ENCODE measurements around the gene KRT83. TPM values are rescaled to one million over a fixed set of nuclear protein-coding genes. Genes with fewer than 3 reads are reported as not detected.

KRT83 gene
- polyA plus RNA-seq, 1 donor (not counting 4 experiments of a cell fraction or from before 2014, with no cell fraction given), result not detected

DNA sequence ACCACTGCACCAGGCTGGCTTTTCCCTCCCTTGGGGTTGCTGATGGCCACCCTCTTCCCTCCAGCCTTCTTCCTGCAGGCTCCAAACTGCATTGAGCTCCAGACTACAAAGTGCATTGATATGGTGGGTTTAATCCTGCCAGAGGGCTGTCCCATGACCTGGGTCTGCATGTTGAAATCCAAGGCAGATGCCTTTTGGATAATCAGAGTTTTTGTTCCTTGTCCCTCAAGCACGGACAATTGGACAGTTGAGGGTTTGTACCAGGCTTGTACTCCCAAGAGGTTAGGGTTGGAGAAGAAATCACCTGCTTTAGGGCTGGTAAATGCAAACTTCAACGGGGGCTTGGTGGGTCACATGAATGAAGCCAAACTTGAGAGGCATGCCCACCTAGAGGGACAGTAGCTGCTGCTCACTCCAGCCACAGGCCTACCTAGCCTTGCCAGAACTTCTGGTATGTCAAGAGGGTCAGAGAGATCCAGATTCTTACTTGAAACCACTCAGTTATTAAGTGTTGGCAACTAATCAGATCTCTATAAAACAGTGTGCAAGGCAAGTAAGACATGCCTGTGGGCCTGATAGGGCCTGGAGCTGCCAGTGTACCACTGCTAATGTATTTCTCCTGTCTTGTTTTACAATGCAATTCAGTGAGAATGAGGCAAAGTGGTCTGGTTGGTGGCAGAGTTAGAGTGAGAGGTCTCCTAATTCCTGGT, 21.7 kb upstream of the KRT83 start:
- H3K27me3 ChIP-seq (ENCODE audit: control insufficient read depth, extremely low read depth, insufficient read depth, low read length), result peaks cover 3% of the 10 kb centered on the region
- dilution Hi-C loops (cut with MboI; ENCODE audit: extremely low pct_ligation_motif_present, low sequenced_read_pairs), result no loop called here
- DNase-seq (ENCODE audit: low read depth, low spot score), result no peak
- no peaks in the 10 kb centered on the region for H3K9me1 ChIP-seq (ENCODE audit: control insufficient read depth, extremely low read depth, insufficient read depth, low read length)
- H3K36me3 ChIP-seq (ENCODE audit: control insufficient read depth in 2 of 2, extremely low read depth in 1 of 2, insufficient read depth in 2 of 2, low read length in 2 of 2), result no peaks in the 10 kb centered on the region
- no peak overlapping the region for H3K4me2 ChIP-seq (ENCODE audit: control insufficient read depth, extremely low read depth, insufficient read depth, low read depth, low read length)
- H3K27ac ChIP-seq (ENCODE audit: control insufficient read depth, insufficient read depth, low read length), result no peak overlapping the region
- no peak overlapping the region for H3K4me3 ChIP-seq (ENCODE audit: control insufficient read depth in 2 of 3, extremely low read depth in 1 of 3, insufficient read depth in 2 of 3, low read depth in 1 of 3, low read length in 3 of 3)
- no peak overlapping the region for H3K9ac ChIP-seq (ENCODE audit: control insufficient read depth, extremely low read depth, insufficient read depth, low read length)
- H4K20me1 ChIP-seq (ENCODE audit: control insufficient read depth, extremely low read depth, insufficient read depth, low read length), result no peaks in the 10 kb centered on the region
- no peak overlapping the region for H2AFZ ChIP-seq (ENCODE audit: control insufficient read depth, low read length)
- FAIRE-seq, result no peak
- peaks cover 29% of the 10 kb centered on the region for H3K4me1 ChIP-seq (ENCODE audit: control insufficient read depth, extremely low read depth, insufficient read depth, low read length)
- no peaks in the 10 kb centered on the region for H3K79me2 ChIP-seq (ENCODE audit: control insufficient read depth, insufficient read depth, low read length)
- no peaks in the 10 kb centered on the region for H3K9me3 ChIP-seq (ENCODE audit: control insufficient read depth, low read depth, low read length)
- TF ChIP-seq, protein P1, sequence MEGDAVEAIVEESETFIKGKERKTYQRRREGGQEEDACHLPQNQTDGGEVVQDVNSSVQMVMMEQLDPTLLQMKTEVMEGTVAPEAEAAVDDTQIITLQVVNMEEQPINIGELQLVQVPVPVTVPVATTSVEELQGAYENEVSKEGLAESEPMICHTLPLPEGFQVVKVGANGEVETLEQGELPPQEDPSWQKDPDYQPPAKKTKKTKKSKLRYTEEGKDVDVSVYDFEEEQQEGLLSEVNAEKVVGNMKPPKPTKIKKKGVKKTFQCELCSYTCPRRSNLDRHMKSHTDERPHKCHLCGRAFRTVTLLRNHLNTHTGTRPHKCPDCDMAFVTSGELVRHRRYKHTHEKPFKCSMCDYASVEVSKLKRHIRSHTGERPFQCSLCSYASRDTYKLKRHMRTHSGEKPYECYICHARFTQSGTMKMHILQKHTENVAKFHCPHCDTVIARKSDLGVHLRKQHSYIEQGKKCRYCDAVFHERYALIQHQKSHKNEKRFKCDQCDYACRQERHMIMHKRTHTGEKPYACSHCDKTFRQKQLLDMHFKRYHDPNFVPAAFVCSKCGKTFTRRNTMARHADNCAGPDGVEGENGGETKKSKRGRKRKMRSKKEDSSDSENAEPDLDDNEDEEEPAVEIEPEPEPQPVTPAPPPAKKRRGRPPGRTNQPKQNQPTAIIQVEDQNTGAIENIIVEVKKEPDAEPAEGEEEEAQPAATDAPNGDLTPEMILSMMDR (optimal IDR thresholded peaks at IDR 0.05 in 1 of 3, IDR thresholded peaks at IDR 0.05 in 1 of 3, conservative IDR thresholded peaks at IDR 0.05 in 1 of 3; ENCODE audit: extremely low read depth in 1 of 3, insufficient read depth in 2 of 3, low read length in 3 of 3), result no peak
- TF ChIP-seq EZH2 (IDR thresholded peaks at IDR 0.05; ENCODE audit: low read length), result no peak

DNA sequence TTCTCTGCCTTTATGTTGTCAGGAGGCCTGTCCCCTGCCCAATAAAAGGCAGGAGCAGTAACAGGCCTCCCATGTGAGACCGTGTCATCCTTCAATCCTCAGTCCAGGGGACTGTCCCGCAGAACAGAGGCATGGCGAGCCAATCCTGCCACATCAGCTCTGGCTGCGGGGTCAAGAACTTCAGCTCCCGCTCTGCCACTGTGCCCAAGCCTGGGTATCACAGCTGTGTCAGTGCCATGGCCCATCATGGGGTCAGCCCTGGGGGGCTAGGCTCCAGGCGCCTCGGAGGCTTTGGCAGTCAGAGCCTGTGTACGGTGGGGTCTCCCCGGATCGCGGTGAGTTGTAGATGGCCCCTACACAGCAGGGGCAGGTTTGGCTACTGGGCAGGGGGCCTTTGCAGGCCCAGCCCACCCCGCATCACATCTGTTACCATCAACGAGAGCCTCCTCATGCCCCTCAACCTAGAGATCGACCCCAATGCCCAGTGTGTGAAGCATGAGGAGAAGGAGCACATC, 19.9 kb upstream of the KRT83 start:
- FAIRE-seq (no peak), DNase-seq (ENCODE audit: low read depth, low spot score) (no peak)
- TF ChIP-seq, protein P1 (optimal IDR thresholded peaks at IDR 0.05 in 1 of 3, IDR thresholded peaks at IDR 0.05 in 1 of 3, conservative IDR thresholded peaks at IDR 0.05 in 1 of 3; ENCODE audit: extremely low read depth in 1 of 3, insufficient read depth in 2 of 3, low read length in 3 of 3), result no peak
- H3K27ac ChIP-seq (ENCODE audit: control insufficient read depth, insufficient read depth, low read length), result no peak overlapping the region
- H4K20me1 ChIP-seq (ENCODE audit: control insufficient read depth, extremely low read depth, insufficient read depth, low read length), result no peaks in the 10 kb centered on the region
- H3K27me3 ChIP-seq (ENCODE audit: control insufficient read depth, extremely low read depth, insufficient read depth, low read length), result peaks cover 3% of the 10 kb centered on the region
- dilution Hi-C loops (cut with MboI; ENCODE audit: extremely low pct_ligation_motif_present, low sequenced_read_pairs), result no loop called here
- no peak overlapping the region for H2AFZ ChIP-seq (ENCODE audit: control insufficient read depth, low read length)
- no peaks in the 10 kb centered on the region for H3K9me1 ChIP-seq (ENCODE audit: control insufficient read depth, extremely low read depth, insufficient read depth, low read length)
- H3K4me2 ChIP-seq (ENCODE audit: control insufficient read depth, extremely low read depth, insufficient read depth, low read depth, low read length), result no peak overlapping the region
- H3K9me3 ChIP-seq (ENCODE audit: control insufficient read depth, low read depth, low read length), result no peaks in the 10 kb centered on the region
- no peaks in the 10 kb centered on the region for H3K79me2 ChIP-seq (ENCODE audit: control insufficient read depth, insufficient read depth, low read length)
- H3K4me3 ChIP-seq (ENCODE audit: control insufficient read depth in 2 of 3, extremely low read depth in 1 of 3, insufficient read depth in 2 of 3, low read depth in 1 of 3, low read length in 3 of 3), result no peak overlapping the region
- H3K4me1 ChIP-seq (ENCODE audit: control insufficient read depth, extremely low read depth, insufficient read depth, low read length), result peaks cover 21% of the 10 kb centered on the region
- no peaks in the 10 kb centered on the region for H3K36me3 ChIP-seq (ENCODE audit: control insufficient read depth in 2 of 2, extremely low read depth in 1 of 2, insufficient read depth in 2 of 2, low read length in 2 of 2)
- no peak overlapping the region for H3K9ac ChIP-seq (ENCODE audit: control insufficient read depth, extremely low read depth, insufficient read depth, low read length)
